ENCODE measurements around the gene CYP3A5.

Gene CYP3A5

GRCh38 chr7:99615989-99616358, 63.8 kb downstream of the CYP3A5 start:
- DNase-seq (ENCODE audit: low read depth in 2 of 2): no peak

GRCh38 chr7:99614495-99614894, 65.3 kb downstream of the CYP3A5 start:
- no peak for DNase-seq (ENCODE audit: low read depth in 2 of 2)

- DNase-seq (ENCODE audit: low read depth in 2 of 2): no peak
These were observed 72.2 kb downstream of the CYP3A5 start for GRCh38 chr7:99607548-99607947.

DNA sequence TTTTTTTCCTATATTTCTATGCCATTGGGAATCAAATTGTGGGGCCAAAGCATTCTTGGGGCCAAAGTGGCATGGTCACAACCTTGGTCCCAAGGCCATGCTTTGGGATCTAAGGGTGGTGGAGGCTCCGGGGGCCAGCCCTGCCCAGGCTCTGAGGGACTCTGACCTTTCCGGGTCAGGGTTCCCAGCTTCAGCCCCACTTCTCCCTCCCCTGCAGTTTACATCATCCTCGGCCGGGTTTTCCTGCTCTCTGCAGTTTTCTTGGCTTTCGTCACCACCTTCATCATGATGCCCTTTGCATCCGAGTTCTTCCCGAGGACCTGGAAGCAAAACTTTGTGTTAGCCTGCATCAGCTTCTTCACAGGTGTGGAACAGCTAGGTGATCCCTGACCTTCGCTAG, 73.3 kb downstream of the CYP3A5 start:
- DNase-seq (ENCODE audit: low read depth in 2 of 2): no peak

DNA sequence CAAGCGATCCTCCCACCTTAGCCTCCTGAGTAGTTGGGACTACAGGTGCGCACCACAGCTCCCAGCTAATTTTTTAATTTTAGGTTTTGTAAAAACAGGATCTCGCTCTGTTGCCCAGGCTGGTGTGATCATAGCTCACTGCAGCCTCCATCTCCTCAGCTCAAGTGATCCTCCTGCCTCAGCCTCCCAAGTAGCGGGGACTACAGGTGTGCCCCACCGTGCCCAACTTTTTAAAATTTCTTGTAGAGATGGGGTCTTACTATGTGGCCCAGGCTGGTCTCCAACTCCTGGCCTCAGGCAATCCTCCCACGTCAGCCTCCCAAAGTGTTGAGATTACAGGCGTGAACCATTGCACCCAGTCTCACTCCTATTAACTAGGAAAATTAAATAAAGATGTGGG, 74.3 kb downstream of the CYP3A5 start:
- DNase-seq (ENCODE audit: low read depth in 2 of 2): no peak

- DNase-seq (ENCODE audit: low read depth in 2 of 2): no peak
These were observed 78.0 kb downstream of the CYP3A5 start for GRCh38 chr7:99601656-99602310.

DNA sequence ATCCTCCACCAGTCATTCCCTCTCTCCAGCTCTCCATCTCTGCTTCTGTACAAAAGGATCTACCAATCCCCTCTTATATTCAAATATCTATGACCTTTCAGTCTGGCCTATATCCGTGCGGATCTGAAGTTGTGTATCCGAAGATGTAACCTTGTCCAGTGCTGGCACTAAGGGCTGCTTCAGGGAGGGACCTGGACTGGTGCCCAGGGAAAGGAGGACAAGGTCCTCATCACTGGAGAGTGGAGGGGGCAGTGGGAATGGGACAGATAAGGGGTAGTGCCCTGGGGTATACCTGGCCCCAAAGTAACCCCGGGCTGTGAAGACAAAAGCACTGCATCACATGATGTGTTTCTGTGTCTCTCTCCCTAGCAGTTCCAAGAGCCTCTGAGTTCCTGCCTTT, 80.0 kb downstream of the CYP3A5 start:
- no peak for DNase-seq (ENCODE audit: low read depth in 2 of 2)
